NCI-H1694 (cell line): Measurements from ENCODE around the gene MAGEA11.
"Not testable (repeated sequence)": the region's sequence is repeated elsewhere in the genome, so short reads cannot be mapped to it uniquely, and the experiment has no call there.

Experiments
- DNase-seq: peaks from one replicate; lab custom pipeline; 2025; lab: John Stamatoyannopoulos, UW

The MAGEA11 gene

GRCh38 chrX:149717803-149718202 is 5.9 kb downstream of the MAGEA11 start:
- no peak for DNase-seq

- DNase-seq, result no peak
Measured at GRCh38 chrX:149718757-149719156, 6.9 kb downstream of the MAGEA11 start.

- no peak for DNase-seq
Measured at GRCh38 chrX:149720021-149720689, 8.3 kb downstream of the MAGEA11 start.

- DNase-seq, result not testable (repeated sequence)
Measured at GRCh38 chrX:149721241-149721640, 9.4 kb downstream of the MAGEA11 start.

GRCh38 chrX:149721778-149722177 is 9.9 kb downstream of the MAGEA11 start:
- no peak for DNase-seq

GRCh38 chrX:149723583-149724118 is 11.8 kb downstream of the MAGEA11 start:
- not testable (repeated sequence) for DNase-seq

- DNase-seq, result not testable (repeated sequence)
Measured at GRCh38 chrX:149727308-149727707, 15.4 kb downstream of the MAGEA11 start.

- DNase-seq, result not testable (repeated sequence)
Measured at GRCh38 chrX:149742269-149742668, 30.4 kb downstream of the MAGEA11 start.

- DNase-seq, result not testable (repeated sequence)
Measured at GRCh38 chrX:149746390-149747007, 34.6 kb downstream of the MAGEA11 start.

GRCh38 chrX:149757206-149758067 is 45.6 kb downstream of the MAGEA11 start:
- no peak for DNase-seq

- DNase-seq, result no peak
Measured at GRCh38 chrX:149758068-149758714, 46.3 kb downstream of the MAGEA11 start.

GRCh38 chrX:149758715-149759078 is 46.8 kb downstream of the MAGEA11 start:
- DNase-seq, result not testable (repeated sequence)

- DNase-seq, result no peak
Measured at GRCh38 chrX:149759824-149760223, 48.0 kb downstream of the MAGEA11 start.

GRCh38 chrX:149760965-149761364 is 49.1 kb downstream of the MAGEA11 start:
- DNase-seq, result no peak

- DNase-seq, result not testable (repeated sequence)
Measured at GRCh38 chrX:149761858-149762674, 50.2 kb downstream of the MAGEA11 start.

GRCh38 chrX:149762696-149763614 is 51.1 kb downstream of the MAGEA11 start:
- DNase-seq, result no peak
